ENCODE results near the gene PTPN2.

The PTPN2 gene

GRCh38 chr18:12779456-12779855, 104.6 kb downstream of the PTPN2 start:
- H3K14ac ChIP-seq (ENCODE audit: low read length): no peak overlapping the region
- H3K4me2 ChIP-seq (ENCODE audit: insufficient read depth, low read length, poor library complexity, severe bottlenecking): no peak overlapping the region
- peak overlapping the region; percentile 52 for H3K9ac ChIP-seq (ENCODE audit: low read depth, low read length, poor library complexity)
- no peaks in the 10 kb centered on the region for H3K27me3 ChIP-seq (ENCODE audit: control insufficient read depth in 3 of 3, insufficient read depth in 3 of 3, low read depth in 1 of 3, low read length in 3 of 3)
- no peak overlapping the region for H3K23ac ChIP-seq (ENCODE audit: low read depth, low read length, poor library complexity)
- peak overlapping the region; percentile 64 for H2BK15ac ChIP-seq (ENCODE audit: low read length)
- H3K27ac ChIP-seq (replicated peaks; ENCODE audit: low read length): no peak overlapping the region
- H3K4me1 ChIP-seq (ENCODE audit: control insufficient read depth in 2 of 2, insufficient read depth in 1 of 2, low read depth in 1 of 2, low read length in 2 of 2): no peaks in the 10 kb centered on the region
- peaks cover 2 to 5% of the 10 kb centered on the region in 2 donors for H3K9me3 ChIP-seq (replicated peaks in 1 of 2; ENCODE audit: control insufficient read depth in 2 of 2, insufficient read depth in 1 of 2, low read depth in 1 of 2, low read length in 2 of 2)
- no peak overlapping the region for H2BK12ac ChIP-seq (ENCODE audit: low read length)
- DNase-seq (ENCODE audit: low spot score): no peak
- no peak overlapping the region for H3K4me3 ChIP-seq (ENCODE audit: low read length in 2 of 2)
- H3K4ac ChIP-seq (ENCODE audit: low read length): no peak overlapping the region
- no peak overlapping the region for H2BK5ac ChIP-seq (ENCODE audit: low read length)
- H3K36me3 ChIP-seq (replicated peaks in 1 of 2; ENCODE audit: control insufficient read depth in 2 of 2, insufficient read depth in 2 of 2, low read length in 2 of 2): no peaks in the 10 kb centered on the region
- H2BK120ac ChIP-seq (ENCODE audit: low read depth, low read length): no peak overlapping the region
- WGBS, 2 donors (ENCODE audit: extremely low coverage in 2 of 2, insufficient read length in 2 of 2, insufficient replicate concordance in 1 of 2): no CpG with 5 or more reads among the region's 21 CpGs
- H4K8ac ChIP-seq (ENCODE audit: low read depth, low read length): no peak overlapping the region
- H4K91ac ChIP-seq (ENCODE audit: low read depth, low read length, poor library complexity): no peak overlapping the region
- no peaks in the 10 kb centered on the region for H3K79me1 ChIP-seq (ENCODE audit: low read depth, low read length)
- H2AFZ ChIP-seq (ENCODE audit: low read length): peak overlapping the region; percentile 34
- H2AK5ac ChIP-seq (ENCODE audit: low read depth, low read length): no peak overlapping the region
- peak overlapping the region; percentile 41 for H3K18ac ChIP-seq (ENCODE audit: low read length)

GRCh38 chr18:12779043-12779442, 105.0 kb downstream of the PTPN2 start:
- Histone ChIP-seq H3K36me3 (replicated peaks in 1 of 2; ENCODE audit: control insufficient read depth in 2 of 2, insufficient read depth in 2 of 2, low read length in 2 of 2) (no peaks in the 10 kb centered on the region), H3K4me3 (ENCODE audit: low read length in 2 of 2) (peak overlapping the region in 1 of 2 donors; percentile 46), H3K9me3 (replicated peaks in 1 of 2; ENCODE audit: control insufficient read depth in 2 of 2, insufficient read depth in 1 of 2, low read depth in 1 of 2, low read length in 2 of 2) (peaks cover 2 to 5% of the 10 kb centered on the region in 2 donors), H3K27ac (replicated peaks; ENCODE audit: low read length) (no peak overlapping the region), H3K4ac (ENCODE audit: low read length) (no peak overlapping the region), H2BK15ac (ENCODE audit: low read length) (no peak overlapping the region), H3K14ac (ENCODE audit: low read length) (peak overlapping the region; percentile 47), H3K9ac (ENCODE audit: low read depth, low read length, poor library complexity) (no peak overlapping the region), H3K18ac (ENCODE audit: low read length) (no peak overlapping the region), H3K4me2 (ENCODE audit: insufficient read depth, low read length, poor library complexity, severe bottlenecking) (no peak overlapping the region), H2AFZ (ENCODE audit: low read length) (no peak overlapping the region), H2AK5ac (ENCODE audit: low read depth, low read length) (no peak overlapping the region), H3K79me1 (ENCODE audit: low read depth, low read length) (no peaks in the 10 kb centered on the region), H2BK12ac (ENCODE audit: low read length) (no peak overlapping the region), H4K8ac (ENCODE audit: low read depth, low read length) (no peak overlapping the region), H2BK120ac (ENCODE audit: low read depth, low read length) (no peak overlapping the region), H3K27me3 (ENCODE audit: control insufficient read depth in 3 of 3, insufficient read depth in 3 of 3, low read depth in 1 of 3, low read length in 3 of 3) (no peaks in the 10 kb centered on the region), H3K23ac (ENCODE audit: low read depth, low read length, poor library complexity) (no peak overlapping the region), H3K4me1 (ENCODE audit: control insufficient read depth in 2 of 2, insufficient read depth in 1 of 2, low read depth in 1 of 2, low read length in 2 of 2) (no peaks in the 10 kb centered on the region), H4K91ac (ENCODE audit: low read depth, low read length, poor library complexity) (no peak overlapping the region), H2BK5ac (ENCODE audit: low read length) (no peak overlapping the region)
- no peak for DNase-seq (ENCODE audit: low spot score)
- no CpG with 5 or more reads among the region's 11 CpGs for whole genome bisulfite sequencing, 2 donors (ENCODE audit: extremely low coverage in 2 of 2, insufficient read length in 2 of 2, insufficient replicate concordance in 1 of 2)

GRCh38 chr18:12777500-12777944, 106.5 kb downstream of the PTPN2 start:
- Histone ChIP-seq H3K4me1 (ENCODE audit: control insufficient read depth in 2 of 2, insufficient read depth in 1 of 2, low read depth in 1 of 2, low read length in 2 of 2) (no peaks in the 10 kb centered on the region), H2AFZ (ENCODE audit: low read length) (no peak overlapping the region), H2AK5ac (ENCODE audit: low read depth, low read length) (no peak overlapping the region), H2BK12ac (ENCODE audit: low read length) (no peak overlapping the region), H2BK120ac (ENCODE audit: low read depth, low read length) (no peak overlapping the region), H3K14ac (ENCODE audit: low read length) (peak overlapping the region; percentile 51), H3K18ac (ENCODE audit: low read length) (peak overlapping the region; percentile 81), H2BK15ac (ENCODE audit: low read length) (peak overlapping the region; percentile 34), H4K91ac (ENCODE audit: low read depth, low read length, poor library complexity) (no peak overlapping the region), H3K27me3 (ENCODE audit: control insufficient read depth in 3 of 3, insufficient read depth in 3 of 3, low read depth in 1 of 3, low read length in 3 of 3) (no peaks in the 10 kb centered on the region), H3K9me3 (replicated peaks in 1 of 2; ENCODE audit: control insufficient read depth in 2 of 2, insufficient read depth in 1 of 2, low read depth in 1 of 2, low read length in 2 of 2) (peaks cover 2 to 5% of the 10 kb centered on the region in 2 donors), H3K23ac (ENCODE audit: low read depth, low read length, poor library complexity) (no peak overlapping the region), H2BK5ac (ENCODE audit: low read length) (no peak overlapping the region), H3K36me3 (replicated peaks in 1 of 2; ENCODE audit: control insufficient read depth in 2 of 2, insufficient read depth in 2 of 2, low read length in 2 of 2) (no peaks in the 10 kb centered on the region), H3K4me2 (ENCODE audit: insufficient read depth, low read length, poor library complexity, severe bottlenecking) (no peak overlapping the region), H3K27ac (replicated peaks; ENCODE audit: low read length) (no peak overlapping the region), H3K9ac (ENCODE audit: low read depth, low read length, poor library complexity) (no peak overlapping the region), H4K8ac (ENCODE audit: low read depth, low read length) (no peak overlapping the region), H3K4me3 (ENCODE audit: low read length in 2 of 2) (peak overlapping the region in 1 of 2 donors; percentile 27), H3K4ac (ENCODE audit: low read length) (no peak overlapping the region), H3K79me1 (ENCODE audit: low read depth, low read length) (no peaks in the 10 kb centered on the region)
- no CpG with 5 or more reads among the region's 39 CpGs for WGBS, 2 donors (ENCODE audit: extremely low coverage in 2 of 2, insufficient read length in 2 of 2, insufficient replicate concordance in 1 of 2)
- no peak for DNase-seq (ENCODE audit: low spot score)

GRCh38 chr18:12776821-12777471, 107.1 kb downstream of the PTPN2 start:
- H2AK5ac ChIP-seq (ENCODE audit: low read depth, low read length): no peak overlapping the region
- no peak overlapping the region for H2BK120ac ChIP-seq (ENCODE audit: low read depth, low read length)
- no peak overlapping the region for H3K23ac ChIP-seq (ENCODE audit: low read depth, low read length, poor library complexity)
- no peak overlapping the region for H4K91ac ChIP-seq (ENCODE audit: low read depth, low read length, poor library complexity)
- H3K4ac ChIP-seq (ENCODE audit: low read length): no peak overlapping the region
- no peak for DNase-seq (ENCODE audit: low spot score)
- no peak overlapping the region for H2AFZ ChIP-seq (ENCODE audit: low read length)
- no peak overlapping the region for H2BK5ac ChIP-seq (ENCODE audit: low read length)
- H3K4me1 ChIP-seq (ENCODE audit: control insufficient read depth in 2 of 2, insufficient read depth in 1 of 2, low read depth in 1 of 2, low read length in 2 of 2): no peaks in the 10 kb centered on the region
- peak overlapping the region; percentile 34 for H2BK15ac ChIP-seq (ENCODE audit: low read length)
- no peaks in the 10 kb centered on the region for H3K27me3 ChIP-seq (ENCODE audit: control insufficient read depth in 3 of 3, insufficient read depth in 3 of 3, low read depth in 1 of 3, low read length in 3 of 3)
- H3K4me3 ChIP-seq (ENCODE audit: low read length in 2 of 2): no peak overlapping the region
- no peak overlapping the region for H4K8ac ChIP-seq (ENCODE audit: low read depth, low read length)
- H3K14ac ChIP-seq (ENCODE audit: low read length): peak overlapping the region; percentile 51
- H3K9me3 ChIP-seq (replicated peaks in 1 of 2; ENCODE audit: control insufficient read depth in 2 of 2, insufficient read depth in 1 of 2, low read depth in 1 of 2, low read length in 2 of 2): peaks cover 2 to 5% of the 10 kb centered on the region in 2 donors
- H3K27ac ChIP-seq (replicated peaks; ENCODE audit: low read length): no peak overlapping the region
- no peak overlapping the region for H2BK12ac ChIP-seq (ENCODE audit: low read length)
- no peaks in the 10 kb centered on the region for H3K79me1 ChIP-seq (ENCODE audit: low read depth, low read length)
- no peaks in the 10 kb centered on the region for H3K36me3 ChIP-seq (replicated peaks in 1 of 2; ENCODE audit: control insufficient read depth in 2 of 2, insufficient read depth in 2 of 2, low read length in 2 of 2)
- no CpG with 5 or more reads among the region's 54 CpGs for WGBS, 2 donors (ENCODE audit: extremely low coverage in 2 of 2, insufficient read length in 2 of 2, insufficient replicate concordance in 1 of 2)
- H3K4me2 ChIP-seq (ENCODE audit: insufficient read depth, low read length, poor library complexity, severe bottlenecking): no peak overlapping the region
- H3K9ac ChIP-seq (ENCODE audit: low read depth, low read length, poor library complexity): no peak overlapping the region
- peak overlapping the region; percentile 81 for H3K18ac ChIP-seq (ENCODE audit: low read length)
